Ovary (tissue), 3 donors: ENCODE measurements around the gene PRL.

Experiments
- CTCF ChIP-seq, 3 donors: fragments of 450-650 bp in 2 of 3; fragments of 200-600 bp in 1 of 3; IDR thresholded peaks; one replicate each; pipeline versions ENCODE4 v1.5.1 to v1.8.0; 2016 to 2022; ENCODE audit warnings: antibody characterized with exemption in 3 of 3, mild to moderate bottlenecking in 1 of 3
- EP300 ChIP-seq: sonication (generic); formaldehyde crosslinking; IDR thresholded peaks from one replicate; pipeline ENCODE4 v1.6.1; 2017; ENCODE audit warnings: antibody characterized with exemption
- donor health status: DM: no; HTN: no; CAD: no.

DNA sequence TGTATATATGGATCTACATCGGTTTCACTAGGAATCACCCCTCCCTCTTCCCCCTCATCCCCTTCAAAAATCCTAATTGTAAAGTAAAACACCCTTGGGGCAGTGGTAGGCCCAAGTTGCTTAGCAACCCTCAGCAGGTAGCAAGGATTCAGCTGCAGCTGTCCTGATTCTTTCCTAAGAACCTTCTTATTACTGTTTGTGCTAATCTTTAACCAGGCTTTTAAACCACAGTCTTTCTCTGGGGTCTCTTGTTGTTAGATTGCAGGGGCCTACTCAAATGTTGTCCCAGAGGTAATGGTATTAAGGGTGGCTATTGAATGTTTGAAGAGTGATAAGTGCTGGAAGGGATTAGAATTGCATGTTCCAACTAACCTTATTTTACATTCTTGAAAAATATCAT is 46.4 kb downstream of the PRL start:
- TF ChIP-seq EP300 (no peak), CTCF (IDR thresholded peaks at IDR 0.05) (no peak)
